ENCODE measurements around the gene FAM114A2. TPM values are rescaled to one million over a fixed set of nuclear protein-coding genes. Genes with fewer than 3 reads are reported as not detected.

The FAM114A2 gene
- total RNA-seq, 1 experiment from 2014 or later: 12.9 TPM

GRCh38 chr5:153987301-153987700 lies 51.4 kb downstream of the FAM114A2 start:
- ChIA-PET POLR2A (ENCODE audit: unreplicated experiment) (no interaction called here), CTCF (no interaction called here)
- DNase-seq: peak; percentile 20
- H3K9me3 ChIP-seq (ENCODE audit: low read length): no peaks in the 10 kb centered on the region
- no peaks in the 10 kb centered on the region for H3K27me3 ChIP-seq (ENCODE audit: low read length)
- BruUV-seq (replicated peaks): no TSS peak
- no peak overlapping the region for H3K27ac ChIP-seq (ENCODE audit: low read length)
- H4K20me1 ChIP-seq (ENCODE audit: low read length): no peaks in the 10 kb centered on the region
- no peaks in the 10 kb centered on the region for H3K4me1 ChIP-seq (ENCODE audit: insufficient read depth, low read length)
- no peak overlapping the region for H3K9ac ChIP-seq (ENCODE audit: low read length)
- TF ChIP-seq CTCF (conservative IDR thresholded peaks at IDR 0.05; ENCODE audit: low read depth, low read length) (no peak), EZH2 (IDR thresholded peaks at IDR 0.05; ENCODE audit: low read length, unreplicated experiment) (no peak), EZH2phosphoT487 (IDR thresholded peaks at IDR 0.05; ENCODE audit: borderline replicate concordance, low read length) (no peak)
- H3K4me3 ChIP-seq (ENCODE audit: low read length): no peak overlapping the region
- no peaks in the 10 kb centered on the region for H3K9me2 ChIP-seq (replicated peaks; ENCODE audit: low read length)
- H3F3A ChIP-seq (ENCODE audit: low read length, unreplicated experiment): no peaks in the 10 kb centered on the region
- H2AFZ ChIP-seq (ENCODE audit: low read length): no peak overlapping the region
- H3K79me2 ChIP-seq (ENCODE audit: low read length): no peaks in the 10 kb centered on the region
- no peak for ATAC-seq
- intact Hi-C loops (cut with micrococcal nuclease): no loop called here
- no peaks in the 10 kb centered on the region for H3K36me3 ChIP-seq (ENCODE audit: low read depth, low read length)
- no peak overlapping the region for H3K4me2 ChIP-seq (ENCODE audit: low read length)

- Histone ChIP-seq H3K9ac (ENCODE audit: low read length) (no peak overlapping the region), H3K4me2 (ENCODE audit: low read length) (no peak overlapping the region), H3F3A (ENCODE audit: low read length, unreplicated experiment) (no peaks in the 10 kb centered on the region), H3K9me3 (ENCODE audit: low read length) (no peaks in the 10 kb centered on the region), H3K27me3 (ENCODE audit: low read length) (0 out of 2 replicates have a peak, but pooled peaks cover 10% of the 10 kb centered on the region), H3K79me2 (ENCODE audit: low read length) (no peaks in the 10 kb centered on the region), H2AFZ (ENCODE audit: low read length) (no peak overlapping the region), H3K36me3 (ENCODE audit: low read depth, low read length) (no peaks in the 10 kb centered on the region), H3K4me3 (ENCODE audit: low read length) (no peak overlapping the region), H3K27ac (ENCODE audit: low read length) (no peak overlapping the region), H3K9me2 (replicated peaks; ENCODE audit: low read length) (no peaks in the 10 kb centered on the region), H4K20me1 (ENCODE audit: low read length) (no peaks in the 10 kb centered on the region), H3K4me1 (ENCODE audit: insufficient read depth, low read length) (no peaks in the 10 kb centered on the region)
- BruUV-seq (replicated peaks): no TSS peak
- ChIA-PET POLR2A (ENCODE audit: unreplicated experiment) (interaction anchor here (0.7 kb wide), 1 partner anchor 10 kb away, joined by 3 read pairs; no protein-coding TSS in a partner anchor), CTCF (no interaction called here)
- DNase-seq (no peak), ATAC-seq (no peak)
- intact Hi-C loops (cut with micrococcal nuclease): no loop called here
- TF ChIP-seq EZH2 (IDR thresholded peaks at IDR 0.05; ENCODE audit: low read length, unreplicated experiment) (no peak), EZH2phosphoT487 (IDR thresholded peaks at IDR 0.05; ENCODE audit: borderline replicate concordance, low read length) (no peak), CTCF (conservative IDR thresholded peaks at IDR 0.05; ENCODE audit: low read depth, low read length) (no peak)
Measured at GRCh38 chr5:153985498-153985897, 53.2 kb downstream of the FAM114A2 start.

- POLR2A ChIA-PET (ENCODE audit: unreplicated experiment): no interaction called here
- H4K20me1 ChIP-seq (ENCODE audit: low read length): no peaks in the 10 kb centered on the region
- no peaks in the 10 kb centered on the region for H3K9me2 ChIP-seq (replicated peaks; ENCODE audit: low read length)
- no peak overlapping the region for H3K4me3 ChIP-seq (ENCODE audit: low read length)
- ATAC-seq: no peak
- no peaks in the 10 kb centered on the region for H3K79me2 ChIP-seq (ENCODE audit: low read length)
- no peak overlapping the region for H3K9ac ChIP-seq (ENCODE audit: low read length)
- H3K4me2 ChIP-seq (ENCODE audit: low read length): no peak overlapping the region
- H3F3A ChIP-seq (ENCODE audit: low read length, unreplicated experiment): no peaks in the 10 kb centered on the region
- BruUV-seq (replicated peaks): no TSS peak
- TF ChIP-seq EZH2 (IDR thresholded peaks at IDR 0.05; ENCODE audit: low read length, unreplicated experiment) (no peak), EZH2phosphoT487 (IDR thresholded peaks at IDR 0.05; ENCODE audit: borderline replicate concordance, low read length) (no peak), CTCF (conservative IDR thresholded peaks at IDR 0.05; ENCODE audit: low read depth, low read length) (no peak)
- intact Hi-C loops (cut with micrococcal nuclease): no loop called here
- no peaks in the 10 kb centered on the region for H3K4me1 ChIP-seq (ENCODE audit: insufficient read depth, low read length)
- no peak overlapping the region for H2AFZ ChIP-seq (ENCODE audit: low read length)
- H3K27me3 ChIP-seq (ENCODE audit: low read length): 0 out of 2 replicates have a peak, but pooled peaks cover 22% of the 10 kb centered on the region
- H3K36me3 ChIP-seq (ENCODE audit: low read depth, low read length): no peaks in the 10 kb centered on the region
- DNase-seq: no peak
- CTCF ChIA-PET: no interaction called here
- no peaks in the 10 kb centered on the region for H3K9me3 ChIP-seq (ENCODE audit: low read length)
- no peak overlapping the region for H3K27ac ChIP-seq (ENCODE audit: low read length)
Measured at GRCh38 chr5:153983885-153984284, 54.8 kb downstream of the FAM114A2 start.

All from PC-3 (cell line).